Upper lobe of right lung (tissue), 1 donor: ENCODE measurements around the gene ARNT2. TPM values are rescaled to one million over a fixed set of nuclear protein-coding genes. Genes with fewer than 3 reads are reported as not detected.

Experiments used
- ATAC-seq: fragments of 200-7000 bp; cut with Tn5 transposase; one replicate; pipeline ENCODE4 v1.9.1; 2020; ENCODE audit warnings: mild to moderate bottlenecking, moderate library complexity
- DNase-seq: peaks from one replicate; pipeline ENCODE4 v3.0.0-alpha.2; 2020
- H3K27ac ChIP-seq: fragments of 200-600 bp; one replicate; pipeline ENCODE4 v1.8.0; 2022
- H3K27me3 ChIP-seq: fragments of 200-600 bp; one replicate; pipeline ENCODE4 v1.8.0; 2022; ENCODE audit warnings: mild to moderate bottlenecking
- H3K36me3 ChIP-seq: fragments of 200-600 bp; one replicate; pipeline ENCODE4 v1.8.0; 2022
- H3K4me1 ChIP-seq: fragments of 200-600 bp; one replicate; pipeline ENCODE4 v1.8.0; 2022
- H3K4me3 ChIP-seq: fragments of 200-600 bp; one replicate; pipeline ENCODE4 v1.8.0; 2022; ENCODE audit warnings: mild to moderate bottlenecking
- H3K9me3 ChIP-seq: fragments of 200-600 bp; one replicate; pipeline ENCODE4 v1.8.0; 2022
- CTCF ChIP-seq: fragments of 200-600 bp; IDR thresholded peaks from one replicate; pipeline ENCODE4 v1.8.0; 2022; ENCODE audit warnings: antibody characterized with exemption
- intact Hi-C: fragments of 100-400 bp; cut with DNase I; formaldehyde crosslinking; loops from one replicate; pipeline ENCODE4 v1.11.0; 2022
- total RNA-seq: library from RNA; stranded (reverse); fragmentation: NEBNext Ultra II Directional; extraction: Animal tissue kit (Norgen Biotek cat#: 25700); gene quantifications from one replicate; pipeline ENCODE4 v1.2.1, GENCODE V29; 2021
- donor health status: DM: no; HTN: yes; CAD: no; lungs with severe emphysema.

Gene ARNT2
- total RNA-seq, 1 donor from 2014 or later = 12.9 TPM

- intact Hi-C loops = no loop called here
- Histone ChIP-seq H3K36me3 (no peaks in the 10 kb centered on the region), H3K9me3 (no peaks in the 10 kb centered on the region), H3K27ac (no peak overlapping the region), H3K4me3 (no peak overlapping the region), H3K27me3 (no peaks in the 10 kb centered on the region), H3K4me1 (peaks cover 7% of the 10 kb centered on the region)
- no peak for DNase-seq
- TF ChIP-seq CTCF = no peak
- no peak for ATAC-seq
Observed at GRCh38 chr15:80504931-80505330, 100.7 kb downstream of the ARNT2 start.

GRCh38 chr15:80506286-80506893, 102.2 kb downstream of the ARNT2 start:
- intact Hi-C loops = no loop called here
- H3K27ac ChIP-seq = no peak overlapping the region
- no peak for ATAC-seq
- TF ChIP-seq CTCF = no peak
- no peak for DNase-seq
- no peaks in the 10 kb centered on the region for H3K27me3 ChIP-seq
- no peak overlapping the region for H3K4me3 ChIP-seq
- H3K9me3 ChIP-seq = no peaks in the 10 kb centered on the region
- H3K36me3 ChIP-seq = no peaks in the 10 kb centered on the region
- H3K4me1 ChIP-seq = peaks cover 7% of the 10 kb centered on the region

GRCh38 chr15:80507131-80507530, 102.9 kb downstream of the ARNT2 start:
- DNase-seq = no peak
- Histone ChIP-seq H3K36me3 (no peaks in the 10 kb centered on the region), H3K27me3 (no peaks in the 10 kb centered on the region), H3K4me1 (peaks cover 7% of the 10 kb centered on the region), H3K9me3 (no peaks in the 10 kb centered on the region), H3K27ac (peak overlapping the region; percentile 51), H3K4me3 (no peak overlapping the region)
- intact Hi-C loops = no loop called here
- ATAC-seq = no peak
- TF ChIP-seq CTCF = no peak

- Histone ChIP-seq H3K4me3 (no peak overlapping the region), H3K4me1 (peaks cover 7% of the 10 kb centered on the region), H3K36me3 (no peaks in the 10 kb centered on the region), H3K27me3 (no peaks in the 10 kb centered on the region), H3K27ac (peak overlapping the region; percentile 51), H3K9me3 (no peaks in the 10 kb centered on the region)
- intact Hi-C loops = no loop called here
- DNase-seq (no peak), ATAC-seq (peak; percentile 60)
- no peak for TF ChIP-seq CTCF
Observed at GRCh38 chr15:80507638-80508316, 103.6 kb downstream of the ARNT2 start.

- intact Hi-C loops = no loop called here
- no peak overlapping the region for H3K27ac ChIP-seq
- H3K4me1 ChIP-seq = peaks cover 7% of the 10 kb centered on the region
- no peaks in the 10 kb centered on the region for H3K9me3 ChIP-seq
- no peaks in the 10 kb centered on the region for H3K27me3 ChIP-seq
- TF ChIP-seq CTCF = no peak
- H3K4me3 ChIP-seq = no peak overlapping the region
- ATAC-seq (no peak), DNase-seq (no peak)
- H3K36me3 ChIP-seq = no peaks in the 10 kb centered on the region
Observed at GRCh38 chr15:80508783-80509182, 104.6 kb downstream of the ARNT2 start.
